Globus pallidus (tissue), 1 donor: ENCODE results near the gene KLK13.

Experiments
- DNase-seq: peaks from one replicate; pipeline ENCODE4 v3.0.0-alpha.2; 2015; ENCODE audit warnings: low spot score

Gene KLK13

GRCh38 chr19:51091895-51092873 is 27.3 kb upstream of the KLK13 start:
- no peak for DNase-seq

GRCh38 chr19:51091126-51091525 is 26.2 kb upstream of the KLK13 start:
- DNase-seq, result no peak

- no peak for DNase-seq
These were observed 25.6 kb upstream of the KLK13 start for GRCh38 chr19:51090471-51090870.

GRCh38 chr19:51089786-51090185 is 24.9 kb upstream of the KLK13 start:
- DNase-seq, result no peak

GRCh38 chr19:51086153-51086850 is 21.4 kb upstream of the KLK13 start:
- no peak for DNase-seq

GRCh38 chr19:51084505-51084904 is 19.6 kb upstream of the KLK13 start:
- DNase-seq, result no peak

GRCh38 chr19:51083783-51084182 is 18.9 kb upstream of the KLK13 start:
- no peak for DNase-seq

GRCh38 chr19:51083181-51083580 is 18.3 kb upstream of the KLK13 start:
- DNase-seq, result no peak

GRCh38 chr19:51082611-51083010 is 17.7 kb upstream of the KLK13 start, which contains the start of gene KLK14:
KLK14 (minus strand) TSS chr19:51082887; CDS start chr19:51082614, 273 bp downstream.
- DNase-seq, result no peak

- no peak for DNase-seq
These were observed 16.6 kb upstream of the KLK13 start for GRCh38 chr19:51081476-51081875.

- DNase-seq, result no peak
These were observed 14.7 kb upstream of the KLK13 start for GRCh38 chr19:51079481-51080110.

GRCh38 chr19:51078731-51079130 is 13.8 kb upstream of the KLK13 start:
- DNase-seq, result no peak

GRCh38 chr19:51078104-51078503 is 13.2 kb upstream of the KLK13 start:
- DNase-seq, result no peak

GRCh38 chr19:51076631-51077213 is 11.8 kb upstream of the KLK13 start:
- DNase-seq, result no peak

GRCh38 chr19:51075998-51076397 is 11.1 kb upstream of the KLK13 start:
- DNase-seq, result no peak

- no peak for DNase-seq
These were observed 6.2 kb upstream of the KLK13 start for GRCh38 chr19:51071095-51071405.

GRCh38 chr19:51070334-51071094 is 5.6 kb upstream of the KLK13 start:
- DNase-seq, result no peak

GRCh38 chr19:51066393-51067186 is 1.7 kb upstream of the KLK13 start:
- DNase-seq, result no peak

- DNase-seq, result no peak
These were observed 499 bp upstream of the KLK13 start for GRCh38 chr19:51065221-51065960.

GRCh38 chr19:51063664-51064063 is 1.2 kb downstream of the KLK13 start:
- no peak for DNase-seq
